NCI-H526 (cell line): ENCODE measurements around the gene CBX8.

Source experiments
- DNase-seq, 2 experiments: peaks; one replicate each; lab custom pipeline; 2025; lab: John Stamatoyannopoulos, UW

CBX8 gene

GRCh38 chr17:79819534-79820276 lies 22.8 kb upstream of the CBX8 start:
- no peak for DNase-seq

- DNase-seq = no peak
Observed at GRCh38 chr17:79819085-79819484, 22.2 kb upstream of the CBX8 start.

GRCh38 chr17:79818026-79818758 lies 21.3 kb upstream of the CBX8 start:
- DNase-seq = no peak

GRCh38 chr17:79815836-79816461 lies 19.1 kb upstream of the CBX8 start:
- no peak for DNase-seq

- DNase-seq = no peak
Observed at GRCh38 chr17:79814974-79815835, 18.3 kb upstream of the CBX8 start.

- peak in 1 of 2 experiments; percentile 36 for DNase-seq
Observed at GRCh38 chr17:79814127-79814973, 17.5 kb upstream of the CBX8 start.

- peak in 1 of 2 experiments; percentile 62 for DNase-seq
Observed at GRCh38 chr17:79813297-79814126, 16.6 kb upstream of the CBX8 start.

GRCh38 chr17:79812353-79813258 lies 15.7 kb upstream of the CBX8 start:
- peak in 1 of 2 experiments; percentile 66 for DNase-seq

- DNase-seq = peak in 1 of 2 experiments; percentile 45
Observed at GRCh38 chr17:79811868-79812352, 15.0 kb upstream of the CBX8 start.

- DNase-seq = peak; percentile 35 to 88
Observed at GRCh38 chr17:79811011-79811867, 14.4 kb upstream of the CBX8 start.

- DNase-seq = peak; percentile 54 to 96
Observed at GRCh38 chr17:79810130-79811010, 13.5 kb upstream of the CBX8 start.

- DNase-seq = peak in 1 of 2 experiments; percentile 62
Observed at GRCh38 chr17:79809530-79810129, 12.8 kb upstream of the CBX8 start.

- peak; percentile 74 to 86 for DNase-seq
Observed at GRCh38 chr17:79808763-79809529, 12.1 kb upstream of the CBX8 start.

GRCh38 chr17:79806863-79807720 lies 10.2 kb upstream of the CBX8 start:
- no peak for DNase-seq

- DNase-seq = no peak
Observed at GRCh38 chr17:79806446-79806760, 9.5 kb upstream of the CBX8 start.
